ENCODE data around the gene ARFGEF3. TPM values are rescaled to one million over a fixed set of nuclear protein-coding genes. Genes with fewer than 3 reads are reported as not detected.
"Not testable (repeated sequence)": the region's sequence is repeated elsewhere in the genome, so short reads cannot be mapped to it uniquely, and the experiment has no call there.

ARFGEF3 gene, protein sequence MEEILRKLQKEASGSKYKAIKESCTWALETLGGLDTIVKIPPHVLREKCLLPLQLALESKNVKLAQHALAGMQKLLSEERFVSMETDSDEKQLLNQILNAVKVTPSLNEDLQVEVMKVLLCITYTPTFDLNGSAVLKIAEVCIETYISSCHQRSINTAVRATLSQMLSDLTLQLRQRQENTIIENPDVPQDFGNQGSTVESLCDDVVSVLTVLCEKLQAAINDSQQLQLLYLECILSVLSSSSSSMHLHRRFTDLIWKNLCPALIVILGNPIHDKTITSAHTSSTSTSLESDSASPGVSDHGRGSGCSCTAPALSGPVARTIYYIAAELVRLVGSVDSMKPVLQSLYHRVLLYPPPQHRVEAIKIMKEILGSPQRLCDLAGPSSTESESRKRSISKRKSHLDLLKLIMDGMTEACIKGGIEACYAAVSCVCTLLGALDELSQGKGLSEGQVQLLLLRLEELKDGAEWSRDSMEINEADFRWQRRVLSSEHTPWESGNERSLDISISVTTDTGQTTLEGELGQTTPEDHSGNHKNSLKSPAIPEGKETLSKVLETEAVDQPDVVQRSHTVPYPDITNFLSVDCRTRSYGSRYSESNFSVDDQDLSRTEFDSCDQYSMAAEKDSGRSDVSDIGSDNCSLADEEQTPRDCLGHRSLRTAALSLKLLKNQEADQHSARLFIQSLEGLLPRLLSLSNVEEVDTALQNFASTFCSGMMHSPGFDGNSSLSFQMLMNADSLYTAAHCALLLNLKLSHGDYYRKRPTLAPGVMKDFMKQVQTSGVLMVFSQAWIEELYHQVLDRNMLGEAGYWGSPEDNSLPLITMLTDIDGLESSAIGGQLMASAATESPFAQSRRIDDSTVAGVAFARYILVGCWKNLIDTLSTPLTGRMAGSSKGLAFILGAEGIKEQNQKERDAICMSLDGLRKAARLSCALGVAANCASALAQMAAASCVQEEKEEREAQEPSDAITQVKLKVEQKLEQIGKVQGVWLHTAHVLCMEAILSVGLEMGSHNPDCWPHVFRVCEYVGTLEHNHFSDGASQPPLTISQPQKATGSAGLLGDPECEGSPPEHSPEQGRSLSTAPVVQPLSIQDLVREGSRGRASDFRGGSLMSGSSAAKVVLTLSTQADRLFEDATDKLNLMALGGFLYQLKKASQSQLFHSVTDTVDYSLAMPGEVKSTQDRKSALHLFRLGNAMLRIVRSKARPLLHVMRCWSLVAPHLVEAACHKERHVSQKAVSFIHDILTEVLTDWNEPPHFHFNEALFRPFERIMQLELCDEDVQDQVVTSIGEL (N-terminal part only)
- total RNA-seq, result 10 to 100 TPM in 5 of 8 experiments, 1 to 10 TPM in 3; 1.3 to 21.2 (median 14.7) TPM

DNA sequence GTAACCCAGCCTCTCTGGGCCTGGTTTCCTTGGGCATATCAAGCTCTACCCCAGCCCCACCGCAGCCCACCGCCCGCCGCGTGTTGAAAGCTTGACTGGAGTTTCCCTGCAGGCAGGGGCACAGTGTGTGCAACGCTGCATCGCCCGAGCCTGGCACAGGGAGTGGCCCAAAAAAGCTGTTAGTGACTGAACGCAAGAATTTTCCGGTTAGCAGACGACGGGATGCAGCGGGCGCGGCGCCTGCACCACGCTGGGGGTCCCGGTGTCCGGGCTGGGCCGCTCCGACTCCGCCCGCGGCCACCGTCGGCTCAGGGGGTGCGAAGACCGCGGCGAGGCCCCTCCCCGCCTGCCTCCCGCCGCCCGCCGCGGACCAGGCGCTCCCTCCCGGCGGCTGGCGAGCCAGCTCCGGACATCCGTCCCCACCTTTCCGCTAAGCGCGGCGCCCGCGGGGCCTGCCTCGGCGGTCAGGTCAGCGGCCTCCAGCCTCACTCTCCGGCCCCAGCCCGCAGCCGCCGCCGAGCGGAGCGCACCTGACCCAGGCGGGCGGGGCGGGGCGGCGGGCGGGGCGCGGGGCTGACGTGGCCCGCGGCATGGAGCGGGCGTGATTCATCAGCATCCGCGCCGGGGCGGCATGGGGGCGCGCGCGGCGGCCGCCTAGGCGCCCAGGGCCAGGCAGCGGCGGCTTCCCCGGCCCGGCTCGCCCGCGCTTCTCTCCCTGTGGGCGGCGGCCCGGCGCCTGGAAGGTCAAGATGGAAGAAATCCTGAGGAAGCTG lies at the start of gene ARFGEF3:
Gene ARFGEF3 (plus strand): TSS at position 602 of the 773 bp plus-strand sequence. CDS start 148 bp downstream, at position 750.
- WGBS, 10 experiments, result 0 to 13% methylated on average over 2 to 3 of the region's 93 CpGs; no CpG with 5 or more reads in 8 of the 10 experiments
- H3K4me3 ChIP-seq, result peak within 1 kb of the TSS; percentile 64 to 85 (median 79)
- in situ Hi-C loops (cut with MboI; ENCODE audit: low pct_unique_long_range_greater_than_20kb in 2 of 9, low sequenced_read_pairs in 9 of 9, unreplicated experiment in 9 of 9), result no loop called here
- H3K27ac ChIP-seq, result peak within 1 kb of the TSS; percentile 88 to 91
- H3K4me1 ChIP-seq (replicated peaks in 1 of 2), result peaks cover 14 to 15% of the 10 kb centered on the region in 2 donors
- ATAC-seq (replicated peaks in 6 of 8), result peak; percentile 86 to 93 (median 90)

DNA sequence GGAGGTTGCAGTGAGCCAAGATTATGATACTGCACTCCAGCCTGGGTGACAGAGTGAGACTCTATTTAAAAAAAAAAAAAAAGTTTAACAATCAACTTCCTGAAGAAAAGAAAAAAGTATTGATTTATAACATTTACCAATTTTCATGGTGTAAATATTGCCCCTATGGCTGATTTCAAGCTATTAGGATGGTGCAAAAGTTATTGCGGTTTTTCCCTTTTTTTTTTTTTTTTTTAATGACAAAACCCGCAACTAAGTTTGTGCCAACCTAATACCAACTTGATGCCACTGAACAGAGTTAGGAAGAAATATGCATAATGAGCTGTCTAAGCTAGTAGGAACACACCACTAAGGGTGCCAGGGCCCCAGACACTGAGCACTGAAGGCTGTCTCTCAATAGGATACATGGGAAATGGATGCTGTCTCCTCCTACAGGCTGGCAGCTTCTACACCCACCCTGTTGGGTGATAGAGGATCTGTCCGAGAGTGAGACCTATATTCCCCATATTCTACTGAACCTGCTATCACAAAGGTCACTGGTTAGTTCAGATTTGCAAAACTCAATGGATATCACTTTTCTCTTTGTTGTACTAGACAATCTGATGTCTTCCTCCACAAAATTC lies 48.0 kb upstream of the ARFGEF3 start:
- H3K4me3 ChIP-seq, result no peak overlapping the region
- H3K27ac ChIP-seq, result no peak overlapping the region
- 49 to 100% (median 85%) methylated on average over 1 to 3 of the region's 3 CpGs; no CpG with 5 or more reads in 2 of the 10 experiments for WGBS, 10 experiments
- no peak for ATAC-seq (replicated peaks in 6 of 8)
- peaks cover 0 to 3% of the 10 kb centered on the region in 2 donors for H3K4me1 ChIP-seq (replicated peaks in 1 of 2)
- in situ Hi-C loops (cut with MboI; ENCODE audit: low pct_unique_long_range_greater_than_20kb in 2 of 9, low sequenced_read_pairs in 9 of 9, unreplicated experiment in 9 of 9), result loop anchor here in 8 of 9 experiments (5.0 to 25.0 kb wide), 8 partner anchors 111 to 649 kb away; partner anchors contain the start of genes CCDC28A (in 7 of the 8), HEBP2 (in 4 of the 8) and TNFAIP3 (in 1 of the 8)

DNA sequence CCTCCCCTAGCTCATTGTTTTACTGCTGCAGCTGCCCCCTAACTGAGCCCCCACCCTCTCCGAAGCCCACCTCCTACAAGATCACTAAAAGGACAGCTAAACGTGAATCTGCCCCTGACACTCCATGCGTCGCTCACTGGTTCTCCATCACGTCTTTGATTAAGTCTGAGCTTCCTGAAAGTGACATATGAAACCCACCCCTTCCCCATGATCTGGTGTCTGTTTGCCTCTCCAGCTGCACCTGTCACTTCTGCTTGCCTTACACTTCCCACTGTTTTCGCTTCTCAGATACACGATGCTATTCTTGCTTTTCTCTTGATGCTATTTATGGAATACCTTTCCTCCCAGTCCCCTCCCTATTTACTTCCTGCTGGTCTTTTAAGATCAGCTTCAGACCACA lies 46.5 kb upstream of the ARFGEF3 start:
- Histone ChIP-seq H3K4me1 (replicated peaks in 1 of 2) (no peaks in the 10 kb centered on the region), H3K27ac (no peak overlapping the region), H3K4me3 (no peak overlapping the region)
- 10 to 100% (median 64%) methylated on average over 1 to 7 of the region's 7 CpGs; no CpG with 5 or more reads in 3 of the 10 experiments for WGBS, 10 experiments
- in situ Hi-C loops (cut with MboI; ENCODE audit: low pct_unique_long_range_greater_than_20kb in 2 of 9, low sequenced_read_pairs in 9 of 9, unreplicated experiment in 9 of 9), result loop anchor here in 8 of 9 experiments (10.0 to 25.0 kb wide), 7 partner anchors 170 to 647 kb away; partner anchors contain the start of genes CCDC28A (in 7 of the 8), HEBP2 (in 4 of the 8) and TNFAIP3 (in 1 of the 8)
- ATAC-seq (replicated peaks in 6 of 8), result no peak

DNA sequence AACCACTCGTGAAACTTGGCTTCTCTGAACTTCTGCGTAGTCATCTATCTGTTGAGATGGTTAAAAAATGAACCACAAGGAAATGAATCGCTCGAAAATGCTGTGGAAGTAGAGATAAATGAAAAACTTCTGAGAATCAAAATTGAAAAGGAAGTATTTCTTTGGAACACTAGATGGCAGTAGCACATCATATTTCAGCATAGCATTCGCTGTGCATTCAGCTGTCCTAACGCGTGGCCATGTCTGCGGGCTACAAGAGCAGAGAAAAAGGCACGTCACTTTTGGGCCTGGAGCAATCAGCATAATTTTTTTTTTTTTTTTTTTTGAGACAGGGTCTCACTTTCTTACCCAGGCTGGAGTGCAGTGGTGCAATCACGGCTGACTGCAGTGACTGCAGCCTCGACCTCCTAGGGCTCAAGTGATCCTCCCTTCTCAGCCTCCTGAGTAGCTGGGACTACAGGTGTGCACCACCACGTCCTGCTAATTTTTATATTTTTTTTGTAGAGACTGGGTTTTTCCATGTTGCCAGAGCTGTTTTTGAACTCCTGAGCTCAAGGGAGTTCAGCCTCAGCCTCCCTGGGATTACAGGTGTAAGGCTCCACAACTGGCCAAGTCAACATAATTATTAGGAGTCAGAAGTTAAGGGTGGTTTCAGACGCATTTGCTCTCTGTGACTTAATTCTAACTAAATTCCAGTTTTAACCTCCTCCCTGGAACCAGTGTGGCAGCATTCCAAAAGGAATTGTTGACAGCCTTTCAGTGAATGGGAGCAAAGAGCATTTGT lies 45.7 kb upstream of the ARFGEF3 start:
- ATAC-seq (replicated peaks in 6 of 8), result peak; percentile 78 to 89 (median 86)
- no peaks in the 10 kb centered on the region for H3K4me1 ChIP-seq (replicated peaks in 1 of 2)
- in situ Hi-C loops (cut with MboI; ENCODE audit: low pct_unique_long_range_greater_than_20kb in 2 of 9, low sequenced_read_pairs in 9 of 9, unreplicated experiment in 9 of 9), result loop anchor here in 8 of 9 experiments (10.0 to 25.0 kb wide), 7 partner anchors 169 to 646 kb away; partner anchors contain the start of genes CCDC28A (in 7 of the 8), HEBP2 (in 4 of the 8) and TNFAIP3 (in 1 of the 8)
- H3K4me3 ChIP-seq, result no peak overlapping the region
- H3K27ac ChIP-seq, result no peak overlapping the region
- 0 to 31% (median 13%) methylated on average over 2 to 13 of the region's 13 CpGs; no CpG with 5 or more reads in 1 of the 10 experiments for WGBS, 10 experiments

DNA sequence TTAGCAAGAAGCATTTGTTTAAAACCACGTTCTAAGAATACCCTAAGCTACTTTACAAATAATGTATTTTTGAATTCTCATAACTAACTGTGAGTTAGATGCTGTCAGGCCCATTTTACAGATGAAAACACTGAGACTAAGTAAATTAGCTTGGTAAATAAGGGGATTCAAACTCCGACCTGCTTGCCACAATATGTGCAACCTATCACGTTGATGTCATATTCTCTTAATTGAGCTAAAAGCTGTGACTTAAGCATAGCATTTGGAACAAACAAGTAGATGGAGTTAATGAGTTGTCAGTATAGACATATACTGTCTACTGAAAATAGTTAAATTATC lies 45.1 kb upstream of the ARFGEF3 start:
- Histone ChIP-seq H3K4me1 (replicated peaks in 1 of 2) (peaks cover 0 to 3% of the 10 kb centered on the region in 2 donors), H3K4me3 (no peak overlapping the region), H3K27ac (no peak overlapping the region)
- 36 to 96% (median 74%) methylated on average over 1 to 3 of the region's 3 CpGs; no CpG with 5 or more reads in 4 of the 10 experiments for WGBS, 10 experiments
- in situ Hi-C loops (cut with MboI; ENCODE audit: low pct_unique_long_range_greater_than_20kb in 2 of 9, low sequenced_read_pairs in 9 of 9, unreplicated experiment in 9 of 9), result loop anchor here in 8 of 9 experiments (10.0 to 25.0 kb wide), 7 partner anchors 168 to 646 kb away; partner anchors contain the start of genes CCDC28A (in 7 of the 8), HEBP2 (in 4 of the 8) and TNFAIP3 (in 1 of the 8)
- no peak for ATAC-seq (replicated peaks in 6 of 8)

DNA sequence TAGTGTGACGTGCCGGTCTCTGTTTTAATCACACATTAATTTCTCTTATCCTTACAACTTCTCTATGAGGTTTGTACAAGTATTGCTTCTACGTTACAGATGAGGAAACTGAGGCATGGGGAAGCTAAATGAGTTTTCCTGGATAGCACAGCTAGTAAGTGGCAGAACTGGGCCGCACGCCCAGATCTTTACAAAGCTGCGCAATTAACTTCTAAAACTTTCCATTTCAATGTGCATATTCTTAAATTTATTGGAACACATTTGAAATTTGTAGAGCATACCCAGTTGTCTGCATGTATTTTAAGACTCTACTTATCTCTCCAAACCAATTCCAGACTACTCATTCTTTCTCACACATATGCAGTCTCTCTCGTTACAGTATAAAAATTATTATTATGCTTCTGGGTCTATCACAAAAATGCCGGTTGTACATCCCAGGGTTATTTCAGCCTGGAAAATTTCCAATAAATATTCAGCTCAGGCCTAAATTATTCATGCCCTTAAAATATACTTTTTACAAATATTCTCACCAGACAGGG lies 44.3 kb upstream of the ARFGEF3 start:
- peak in 3 of 8 experiments; percentile 43 to 89 (median 66) for ATAC-seq (replicated peaks in 6 of 8)
- in situ Hi-C loops (cut with MboI; ENCODE audit: low pct_unique_long_range_greater_than_20kb in 2 of 9, low sequenced_read_pairs in 9 of 9, unreplicated experiment in 9 of 9), result loop anchor here in 8 of 9 experiments (10.0 to 25.0 kb wide), 7 partner anchors 167 to 645 kb away; partner anchors contain the start of genes CCDC28A (in 7 of the 8), HEBP2 (in 4 of the 8) and TNFAIP3 (in 1 of the 8)
- H3K4me3 ChIP-seq, result no peak overlapping the region
- H3K27ac ChIP-seq, result no peak overlapping the region
- WGBS, 10 experiments, result 24 to 100% (median 93%) methylated on average over 2 to 8 of the region's 8 CpGs; no CpG with 5 or more reads in 1 of the 10 experiments
- H3K4me1 ChIP-seq (replicated peaks in 1 of 2), result peaks cover 0 to 3% of the 10 kb centered on the region in 2 donors

DNA sequence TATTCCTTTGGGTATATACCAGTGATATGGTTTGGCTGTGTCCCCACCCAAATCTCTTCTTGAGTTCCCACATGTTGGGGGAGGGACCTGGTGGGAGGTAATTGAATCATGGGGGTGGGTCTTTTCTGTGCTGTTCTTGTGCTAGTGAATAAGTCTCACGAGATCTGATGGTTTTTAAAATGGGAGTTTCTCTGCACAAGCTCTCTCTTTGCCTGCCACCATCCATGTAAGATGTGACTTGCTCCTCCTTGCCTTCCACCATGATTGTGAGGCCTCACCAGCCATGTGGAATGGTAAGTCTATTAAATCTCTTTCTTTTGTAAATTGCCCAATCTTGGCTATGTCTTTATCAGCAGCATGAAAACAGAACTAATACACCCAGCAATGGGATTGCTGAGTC lies 42.5 kb upstream of the ARFGEF3 start:
- ATAC-seq (replicated peaks in 6 of 8); H3K4me1 ChIP-seq (replicated peaks in 1 of 2); H3K27ac ChIP-seq; H3K4me3 ChIP-seq: not testable (repeated sequence)
- WGBS, 10 experiments, result 45 to 100% (median 80%) methylated on average over 1 of the region's 1 CpG; no CpG with 5 or more reads in 4 of the 10 experiments
- in situ Hi-C loops (cut with MboI; ENCODE audit: low pct_unique_long_range_greater_than_20kb in 2 of 9, low sequenced_read_pairs in 9 of 9, unreplicated experiment in 9 of 9), result loop anchor here in 8 of 9 experiments (10.0 to 25.0 kb wide), 7 partner anchors 166 to 643 kb away; partner anchors contain the start of genes CCDC28A (in 7 of the 8), HEBP2 (in 4 of the 8) and TNFAIP3 (in 1 of the 8)

DNA sequence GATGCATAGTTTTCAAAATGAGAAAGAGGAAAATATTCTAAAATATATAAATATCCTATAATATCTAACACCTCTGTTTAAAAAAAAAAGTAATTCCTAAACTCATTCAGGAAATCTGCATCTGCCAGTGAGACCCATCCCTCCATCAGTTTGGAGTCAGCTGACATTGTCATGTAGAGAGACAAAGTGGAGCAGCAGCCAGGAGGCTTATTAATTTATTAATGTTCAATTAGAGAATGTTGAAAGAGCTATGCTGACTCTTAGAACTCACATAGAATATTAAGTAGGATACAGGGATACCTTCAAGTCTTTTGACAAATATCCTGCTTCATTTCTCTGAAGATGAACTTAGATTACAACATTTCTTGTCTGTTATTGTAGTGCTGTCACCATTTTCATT lies 41.8 kb upstream of the ARFGEF3 start:
- ATAC-seq (replicated peaks in 6 of 8), result no peak
- in situ Hi-C loops (cut with MboI; ENCODE audit: low pct_unique_long_range_greater_than_20kb in 2 of 9, low sequenced_read_pairs in 9 of 9, unreplicated experiment in 9 of 9), result loop anchor here in 8 of 9 experiments (10.0 to 25.0 kb wide), 7 partner anchors 165 to 642 kb away; partner anchors contain the start of genes CCDC28A (in 7 of the 8), HEBP2 (in 4 of the 8) and TNFAIP3 (in 1 of the 8)
- peaks cover 0 to 3% of the 10 kb centered on the region in 2 donors for H3K4me1 ChIP-seq (replicated peaks in 1 of 2)

DNA sequence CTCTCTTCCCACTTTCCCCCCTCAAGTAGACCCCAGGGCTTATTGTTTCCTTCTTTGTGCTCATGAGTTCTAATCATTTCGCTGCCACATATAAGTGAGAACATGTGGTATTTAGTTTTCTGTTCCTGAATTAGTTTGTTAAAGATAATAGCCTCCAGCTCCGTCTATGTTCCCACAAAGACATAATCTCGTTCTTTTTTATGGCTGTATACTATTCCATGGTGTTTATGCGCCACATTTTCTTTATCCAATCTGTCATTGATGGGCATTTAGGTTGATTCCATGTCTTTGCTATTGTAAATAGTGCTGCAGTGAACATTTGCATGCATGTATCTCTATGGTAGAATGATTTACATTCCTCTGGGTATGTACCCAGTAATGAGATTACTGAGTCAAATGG lies 37.6 kb upstream of the ARFGEF3 start:
- Histone ChIP-seq H3K4me3 (no peak overlapping the region), H3K27ac (no peak overlapping the region), H3K4me1 (replicated peaks in 1 of 2) (peaks cover 0 to 3% of the 10 kb centered on the region in 2 donors)
- ATAC-seq (replicated peaks in 6 of 8), result no peak
- in situ Hi-C loops (cut with MboI; ENCODE audit: low pct_unique_long_range_greater_than_20kb in 2 of 9, low sequenced_read_pairs in 9 of 9, unreplicated experiment in 9 of 9), result loop anchor here in 8 of 9 experiments (25.0 kb wide), 4 partner anchors 163 to 638 kb away; partner anchors contain the start of genes CCDC28A (in 7 of the 8), HEBP2 (in 3 of the 8) and TNFAIP3 (in 1 of the 8)
- WGBS, 10 experiments, result 18 to 100% (median 82%) methylated on average over 2 to 4 of the region's 4 CpGs

More for the DNA sequence above, 41.8 kb upstream of the ARFGEF3 start:
- H3K4me3 ChIP-seq, result no peak overlapping the region
- H3K27ac ChIP-seq, result no peak overlapping the region

DNA sequence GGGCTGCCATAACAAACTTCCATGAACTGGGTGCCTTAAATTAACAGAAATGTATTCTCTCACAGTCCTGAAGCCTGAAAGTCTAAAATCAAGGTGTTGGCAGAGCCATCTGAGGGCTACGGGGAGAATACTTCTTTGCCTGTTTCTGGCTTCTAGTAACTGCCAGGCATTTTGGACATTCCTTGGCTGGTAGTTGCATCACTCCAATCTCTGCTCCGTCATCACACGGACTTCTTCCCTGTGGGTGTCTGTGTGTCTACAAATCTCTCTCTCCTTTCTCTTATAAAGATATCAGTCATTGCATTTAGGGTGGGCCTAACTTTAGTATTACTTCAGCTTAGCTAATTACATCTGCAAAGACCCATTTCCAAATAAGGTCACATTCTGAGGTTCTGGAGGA lies 33.6 kb upstream of the ARFGEF3 start:
- no peaks in the 10 kb centered on the region for H3K4me1 ChIP-seq (replicated peaks in 1 of 2)
- no peak overlapping the region for H3K27ac ChIP-seq
- 67 to 100% (median 95%) methylated on average over 1 to 3 of the region's 3 CpGs; no CpG with 5 or more reads in 2 of the 10 experiments for WGBS, 10 experiments
- no peak for ATAC-seq (replicated peaks in 6 of 8)
- in situ Hi-C loops (cut with MboI; ENCODE audit: low pct_unique_long_range_greater_than_20kb in 2 of 9, low sequenced_read_pairs in 9 of 9, unreplicated experiment in 9 of 9), result no loop called here
- H3K4me3 ChIP-seq, result no peak overlapping the region

All from motor neuron (in vitro differentiated cells).